ENCODE measurements around the gene NPC2.

Gene NPC2

GRCh38 chr14:74531006-74531405 is 37.9 kb upstream of the NPC2 start:
- WGBS (ENCODE audit: insufficient coverage, insufficient read length): no CpG with 5 or more reads among the region's 3 CpGs
- no peak for DNase-seq (ENCODE audit: low read depth, low spot score)
- 0 out of 2 replicates have a peak, but pooled peaks cover 2% of the 10 kb centered on the region for H3K36me3 ChIP-seq (ENCODE audit: control insufficient read depth, insufficient read depth, low read length)
- peaks cover 1% of the 10 kb centered on the region; the same call in 1 of the 2 replicates for H3K4me1 ChIP-seq (ENCODE audit: control insufficient read depth, insufficient read depth, low read length)
- H3K4me3 ChIP-seq (ENCODE audit: low read length): no peak overlapping the region
- H3K27me3 ChIP-seq (ENCODE audit: control insufficient read depth, insufficient read depth, low read length): no peaks in the 10 kb centered on the region
- no peak overlapping the region for H3K27ac ChIP-seq (ENCODE audit: low read length)
- no peaks in the 10 kb centered on the region for H3K9me3 ChIP-seq (ENCODE audit: control insufficient read depth, insufficient read depth, low read length)

GRCh38 chr14:74528886-74529285 is 35.8 kb upstream of the NPC2 start:
- Histone ChIP-seq H3K9me3 (ENCODE audit: control insufficient read depth, insufficient read depth, low read length) (no peaks in the 10 kb centered on the region), H3K27ac (ENCODE audit: low read length) (no peak overlapping the region), H3K4me1 (ENCODE audit: control insufficient read depth, insufficient read depth, low read length) (peaks cover 1% of the 10 kb centered on the region; the same call in 1 of the 2 replicates), H3K27me3 (ENCODE audit: control insufficient read depth, insufficient read depth, low read length) (no peaks in the 10 kb centered on the region), H3K4me3 (ENCODE audit: low read length) (no peak overlapping the region), H3K36me3 (ENCODE audit: control insufficient read depth, insufficient read depth, low read length) (0 out of 2 replicates have a peak, but pooled peaks cover 2% of the 10 kb centered on the region)
- no CpG with 5 or more reads among the region's 10 CpGs for WGBS (ENCODE audit: insufficient coverage, insufficient read length)
- DNase-seq (ENCODE audit: low read depth, low spot score): no peak

GRCh38 chr14:74528406-74528805 is 35.3 kb upstream of the NPC2 start:
- no peaks in the 10 kb centered on the region for H3K27me3 ChIP-seq (ENCODE audit: control insufficient read depth, insufficient read depth, low read length)
- H3K4me1 ChIP-seq (ENCODE audit: control insufficient read depth, insufficient read depth, low read length): peaks cover 1% of the 10 kb centered on the region; the same call in 1 of the 2 replicates
- DNase-seq (ENCODE audit: low read depth, low spot score): no peak
- H3K9me3 ChIP-seq (ENCODE audit: control insufficient read depth, insufficient read depth, low read length): no peaks in the 10 kb centered on the region
- no peak overlapping the region for H3K4me3 ChIP-seq (ENCODE audit: low read length)
- H3K27ac ChIP-seq (ENCODE audit: low read length): no peak overlapping the region
- no CpG with 5 or more reads among the region's 14 CpGs for WGBS (ENCODE audit: insufficient coverage, insufficient read length)
- 0 out of 2 replicates have a peak, but pooled peaks cover 2% of the 10 kb centered on the region for H3K36me3 ChIP-seq (ENCODE audit: control insufficient read depth, insufficient read depth, low read length)

DNA sequence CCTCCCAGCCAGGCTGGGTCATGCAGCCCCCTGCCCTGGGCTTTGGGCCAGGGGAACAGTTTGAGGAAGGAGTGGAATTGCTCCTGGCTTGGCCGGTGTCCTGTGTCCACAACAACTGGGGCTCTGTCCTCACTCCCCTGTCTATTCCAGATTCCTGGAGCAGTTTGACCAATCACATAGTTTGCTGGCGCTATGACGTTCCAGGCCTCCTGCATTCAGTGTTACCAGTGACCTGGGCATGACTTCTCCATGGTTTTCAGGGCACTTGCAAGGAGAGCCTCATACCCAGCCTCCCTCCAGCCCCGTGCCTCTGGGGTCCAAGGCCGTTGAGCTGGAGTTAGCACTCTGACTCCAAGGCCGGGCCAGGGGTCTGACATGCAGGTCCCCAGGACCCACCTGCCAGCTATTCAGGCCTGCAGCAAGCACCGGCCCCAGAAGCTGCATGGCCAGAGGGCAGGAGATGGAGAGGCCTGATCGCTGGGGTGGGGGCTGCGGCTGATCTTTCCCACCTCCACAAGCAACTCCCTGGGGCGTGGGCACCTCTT is 34.7 kb upstream of the NPC2 start:
- no peak overlapping the region for H3K27ac ChIP-seq (ENCODE audit: low read length)
- no CpG with 5 or more reads among the region's 10 CpGs for WGBS (ENCODE audit: insufficient coverage, insufficient read length)
- peaks cover 1% of the 10 kb centered on the region; the same call in 1 of the 2 replicates for H3K4me1 ChIP-seq (ENCODE audit: control insufficient read depth, insufficient read depth, low read length)
- no peaks in the 10 kb centered on the region for H3K27me3 ChIP-seq (ENCODE audit: control insufficient read depth, insufficient read depth, low read length)
- DNase-seq (ENCODE audit: low read depth, low spot score): no peak
- 0 out of 2 replicates have a peak, but pooled peaks cover 2% of the 10 kb centered on the region for H3K36me3 ChIP-seq (ENCODE audit: control insufficient read depth, insufficient read depth, low read length)
- no peaks in the 10 kb centered on the region for H3K9me3 ChIP-seq (ENCODE audit: control insufficient read depth, insufficient read depth, low read length)
- H3K4me3 ChIP-seq (ENCODE audit: low read length): no peak overlapping the region

DNA sequence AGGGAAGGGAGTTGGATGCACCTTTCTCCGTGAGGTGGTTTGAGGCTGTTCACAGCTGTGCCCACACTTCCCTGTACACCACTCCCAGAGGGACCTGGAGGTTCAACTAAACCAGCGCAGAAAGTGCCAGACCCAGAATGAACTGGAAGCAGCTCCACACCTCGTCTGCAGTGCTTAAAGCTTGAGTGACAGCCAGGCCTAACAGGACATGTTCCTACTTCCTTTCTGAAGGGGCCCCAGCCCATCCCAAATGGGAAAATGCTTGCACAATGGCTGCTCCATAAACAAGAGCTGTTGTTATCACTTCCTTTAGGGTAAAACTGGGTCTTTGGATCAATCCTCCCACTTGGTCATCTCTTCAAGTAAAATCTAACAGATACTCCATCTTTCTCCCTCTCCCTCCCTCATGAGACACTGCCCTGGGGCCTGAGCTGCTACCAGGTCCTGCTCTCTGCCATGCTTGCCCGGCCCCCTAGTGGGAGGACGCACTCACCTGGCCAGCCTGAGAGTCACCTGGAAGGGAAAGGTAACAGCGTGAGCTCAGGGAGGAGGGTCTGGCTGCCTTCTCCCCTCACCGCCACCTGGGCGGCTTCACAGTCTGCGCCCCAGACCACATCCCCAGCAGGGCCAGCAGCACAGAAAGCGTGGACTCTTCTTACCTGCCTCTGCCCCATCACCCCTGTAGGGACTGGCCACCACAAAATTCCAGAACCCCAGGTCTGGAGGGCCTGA is 33.9 kb upstream of the NPC2 start:
- WGBS (ENCODE audit: insufficient coverage, insufficient read length): no CpG with 5 or more reads among the region's 10 CpGs
- no peaks in the 10 kb centered on the region for H3K9me3 ChIP-seq (ENCODE audit: control insufficient read depth, insufficient read depth, low read length)
- no peak overlapping the region for H3K27ac ChIP-seq (ENCODE audit: low read length)
- no peak for DNase-seq (ENCODE audit: low read depth, low spot score)
- no peak overlapping the region for H3K4me3 ChIP-seq (ENCODE audit: low read length)
- peaks cover 1% of the 10 kb centered on the region; the same call in 1 of the 2 replicates for H3K4me1 ChIP-seq (ENCODE audit: control insufficient read depth, insufficient read depth, low read length)
- H3K36me3 ChIP-seq (ENCODE audit: control insufficient read depth, insufficient read depth, low read length): no peaks in the 10 kb centered on the region
- H3K27me3 ChIP-seq (ENCODE audit: control insufficient read depth, insufficient read depth, low read length): no peaks in the 10 kb centered on the region

- DNase-seq (ENCODE audit: low read depth, low spot score): no peak
- Histone ChIP-seq H3K36me3 (ENCODE audit: control insufficient read depth, insufficient read depth, low read length) (no peaks in the 10 kb centered on the region), H3K9me3 (ENCODE audit: control insufficient read depth, insufficient read depth, low read length) (no peaks in the 10 kb centered on the region), H3K27me3 (ENCODE audit: control insufficient read depth, insufficient read depth, low read length) (no peaks in the 10 kb centered on the region), H3K4me1 (ENCODE audit: control insufficient read depth, insufficient read depth, low read length) (no peaks in the 10 kb centered on the region), H3K4me3 (ENCODE audit: low read length) (no peak overlapping the region), H3K27ac (ENCODE audit: low read length) (no peak overlapping the region)
- no CpG with 5 or more reads among the region's 4 CpGs for WGBS (ENCODE audit: insufficient coverage, insufficient read length)
Observed at GRCh38 chr14:74525361-74525851, 32.3 kb upstream of the NPC2 start.

DNA sequence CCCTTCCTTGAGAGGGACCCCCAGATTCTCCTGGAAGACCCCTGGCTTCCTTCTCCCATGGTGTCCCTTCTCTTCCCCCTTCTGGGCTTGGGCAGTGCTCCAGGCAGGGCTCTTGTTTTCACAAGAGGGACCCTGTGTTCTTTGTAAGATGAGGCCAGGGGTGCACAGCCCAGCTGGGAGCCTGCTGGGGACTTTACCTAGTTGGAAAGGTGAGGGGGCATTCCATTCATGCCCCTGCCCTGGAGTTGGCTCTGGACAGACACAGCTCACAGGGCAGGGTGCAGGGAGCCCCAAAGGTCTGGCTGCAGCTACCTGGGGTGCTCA is 31.7 kb upstream of the NPC2 start:
- Histone ChIP-seq H3K27ac (ENCODE audit: low read length) (no peak overlapping the region), H3K4me3 (ENCODE audit: low read length) (no peak overlapping the region), H3K27me3 (ENCODE audit: control insufficient read depth, insufficient read depth, low read length) (no peaks in the 10 kb centered on the region), H3K9me3 (ENCODE audit: control insufficient read depth, insufficient read depth, low read length) (no peaks in the 10 kb centered on the region), H3K4me1 (ENCODE audit: control insufficient read depth, insufficient read depth, low read length) (no peaks in the 10 kb centered on the region), H3K36me3 (ENCODE audit: control insufficient read depth, insufficient read depth, low read length) (no peaks in the 10 kb centered on the region)
- DNase-seq (ENCODE audit: low read depth, low spot score): no peak

DNA sequence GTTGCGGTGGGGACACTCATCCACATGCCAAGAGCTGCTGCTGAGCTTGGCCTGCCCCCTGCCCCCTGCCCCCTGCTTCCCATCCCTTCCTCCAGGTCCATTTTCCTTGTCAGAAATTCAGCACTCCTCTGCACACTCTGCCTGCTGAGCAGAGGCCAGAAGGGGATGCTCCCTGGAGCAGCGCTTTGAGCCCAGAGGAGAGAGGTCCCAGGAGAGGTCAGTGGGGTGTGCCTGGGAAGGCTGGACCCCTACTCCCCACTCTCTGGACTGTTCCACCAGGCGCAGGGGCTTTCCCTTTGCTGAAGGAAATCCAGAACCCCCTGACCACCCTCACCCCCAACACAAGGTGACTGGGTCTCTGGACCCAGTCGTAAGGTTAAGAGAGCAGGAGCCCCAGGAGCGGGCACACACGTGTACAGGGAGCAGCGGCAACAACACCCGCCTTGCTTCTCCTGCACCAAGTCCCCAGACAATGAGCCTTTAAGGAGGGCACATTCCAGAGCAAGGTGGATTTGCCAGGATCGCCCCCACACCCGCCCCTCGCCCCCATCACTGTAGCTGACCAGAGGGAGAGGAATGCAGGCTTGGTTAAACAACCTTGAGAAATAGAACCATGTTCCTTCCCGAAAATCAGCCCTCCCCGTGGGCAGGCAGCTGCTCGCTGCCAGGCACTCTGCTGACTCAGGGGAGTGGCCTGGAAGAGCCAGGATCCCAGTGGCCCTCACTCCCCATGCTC is 31.1 kb upstream of the NPC2 start:
- Histone ChIP-seq H3K27me3 (ENCODE audit: control insufficient read depth, insufficient read depth, low read length) (no peaks in the 10 kb centered on the region), H3K4me1 (ENCODE audit: control insufficient read depth, insufficient read depth, low read length) (no peaks in the 10 kb centered on the region), H3K36me3 (ENCODE audit: control insufficient read depth, insufficient read depth, low read length) (no peaks in the 10 kb centered on the region), H3K27ac (ENCODE audit: low read length) (no peak overlapping the region), H3K9me3 (ENCODE audit: control insufficient read depth, insufficient read depth, low read length) (no peaks in the 10 kb centered on the region), H3K4me3 (ENCODE audit: low read length) (no peak overlapping the region)
- DNase-seq (ENCODE audit: low read depth, low spot score): no peak
- no CpG with 5 or more reads among the region's 14 CpGs for WGBS (ENCODE audit: insufficient coverage, insufficient read length)

DNA sequence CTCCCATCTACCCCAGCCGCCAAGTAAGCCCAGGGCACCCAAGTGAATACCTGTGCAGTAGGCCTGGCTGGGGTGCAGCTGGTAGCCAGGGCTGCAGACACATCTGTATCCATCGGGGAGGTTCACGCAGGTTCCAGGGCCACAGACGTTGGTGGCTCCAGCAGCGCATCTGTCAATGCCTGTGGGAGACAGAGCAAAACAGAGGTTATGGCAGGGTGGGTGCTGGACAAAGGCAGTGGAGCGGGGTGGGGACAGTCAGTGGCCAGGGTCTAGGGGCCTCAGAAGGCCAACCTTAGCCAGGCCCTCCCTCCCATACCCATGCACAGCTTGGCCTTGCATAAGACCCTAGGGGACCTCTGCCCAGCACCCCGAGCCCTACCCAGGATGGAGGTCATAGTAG is 29.6 kb upstream of the NPC2 start:
- no peaks in the 10 kb centered on the region for H3K27me3 ChIP-seq (ENCODE audit: control insufficient read depth, insufficient read depth, low read length)
- H3K36me3 ChIP-seq (ENCODE audit: control insufficient read depth, insufficient read depth, low read length): no peaks in the 10 kb centered on the region
- H3K9me3 ChIP-seq (ENCODE audit: control insufficient read depth, insufficient read depth, low read length): no peaks in the 10 kb centered on the region
- no peak overlapping the region for H3K4me3 ChIP-seq (ENCODE audit: low read length)
- no peak overlapping the region for H3K27ac ChIP-seq (ENCODE audit: low read length)
- no peaks in the 10 kb centered on the region for H3K4me1 ChIP-seq (ENCODE audit: control insufficient read depth, insufficient read depth, low read length)
- DNase-seq (ENCODE audit: low read depth, low spot score): no peak
- no CpG with 5 or more reads among the region's 7 CpGs for WGBS (ENCODE audit: insufficient coverage, insufficient read length)

DNA sequence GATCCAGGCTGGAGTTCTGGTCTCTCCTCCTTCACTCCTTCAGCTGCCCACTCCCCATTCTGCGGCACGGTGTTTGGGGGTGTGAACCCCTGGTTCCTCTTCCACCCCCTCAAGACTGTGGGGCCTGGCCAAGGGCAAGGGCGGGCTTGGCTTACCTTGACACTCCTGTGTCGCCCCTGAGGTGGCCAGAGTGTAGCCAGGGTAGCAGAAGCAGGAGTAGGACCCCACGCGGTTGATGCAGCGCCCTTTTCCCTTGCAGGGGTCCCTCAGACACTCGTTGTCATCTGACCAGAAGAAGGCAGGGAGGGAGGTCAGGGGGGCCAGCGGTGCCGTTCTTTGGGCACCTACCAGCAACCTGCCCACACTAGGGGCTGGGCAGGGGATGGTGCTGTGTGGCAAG is 28.7 kb upstream of the NPC2 start:
- no peaks in the 10 kb centered on the region for H3K9me3 ChIP-seq (ENCODE audit: control insufficient read depth, insufficient read depth, low read length)
- DNase-seq (ENCODE audit: low read depth, low spot score): no peak
- H3K4me1 ChIP-seq (ENCODE audit: control insufficient read depth, insufficient read depth, low read length): no peaks in the 10 kb centered on the region
- H3K27me3 ChIP-seq (ENCODE audit: control insufficient read depth, insufficient read depth, low read length): no peaks in the 10 kb centered on the region
- WGBS (ENCODE audit: insufficient coverage, insufficient read length): no CpG with 5 or more reads among the region's 10 CpGs
- H3K4me3 ChIP-seq (ENCODE audit: low read length): no peak overlapping the region
- H3K36me3 ChIP-seq (ENCODE audit: control insufficient read depth, insufficient read depth, low read length): no peaks in the 10 kb centered on the region
- H3K27ac ChIP-seq (ENCODE audit: low read length): no peak overlapping the region
